Endothelial cell (in vitro differentiated cells): Measurements from ENCODE around the gene RNF115. TPM values are rescaled to one million over a fixed set of nuclear protein-coding genes. Genes with fewer than 3 reads are reported as not detected.
"Not testable (repeated sequence)": the region's sequence is repeated elsewhere in the genome, so short reads cannot be mapped to it uniquely, and the experiment has no call there.

ENCODE experiments used
- DNase-seq: peaks from one replicate; pipeline ENCODE4 v3.0.0; 2021; ENCODE audit warnings: low spot score
- H3K27ac Mint-ChIP-seq: one replicate; pipeline ENCODE4 v1.8.0; 2021; ENCODE audit warnings: mixed read lengths, inconsistent platforms; ENCODE audit not compliant: unreplicated experiment
- H3K27me3 Mint-ChIP-seq: one replicate; pipeline ENCODE4 v1.8.0; 2021; ENCODE audit warnings: mild to moderate bottlenecking, moderate library complexity, mixed read lengths, inconsistent platforms; ENCODE audit not compliant: unreplicated experiment
- H3K36me3 Mint-ChIP-seq: one replicate; pipeline ENCODE4 v1.8.0; 2021; ENCODE audit warnings: mild to moderate bottlenecking, low read depth, mixed read lengths, inconsistent platforms; ENCODE audit not compliant: unreplicated experiment
- H3K4me1 Mint-ChIP-seq: one replicate; pipeline ENCODE4 v1.8.0; 2021; ENCODE audit warnings: mild to moderate bottlenecking, mixed read lengths, inconsistent platforms; ENCODE audit not compliant: unreplicated experiment
- H3K4me3 Mint-ChIP-seq: one replicate; pipeline ENCODE4 v1.8.0; 2021; ENCODE audit warnings: mild to moderate bottlenecking, mixed read lengths, inconsistent platforms; ENCODE audit not compliant: unreplicated experiment
- H3K9me3 Mint-ChIP-seq: one replicate; pipeline ENCODE4 v1.8.0; 2021; ENCODE audit warnings: mixed read lengths, inconsistent platforms; ENCODE audit not compliant: unreplicated experiment
- CTCF ChIP-seq: fragments of 200-600 bp; sonication (generic); IDR thresholded peaks from one replicate; pipeline ENCODE4 v1.5.0; 2021; ENCODE audit warnings: antibody characterized with exemption; ENCODE audit not compliant: unreplicated experiment
- total RNA-seq: library from RNA; stranded (reverse); fragmentation: NEBNext Ultra II Directional; extraction: Animal tissue kit (Norgen Biotek cat#: 25700); gene quantifications from one replicate; pipeline ENCODE4 v1.2.1, GENCODE V29; 2021; ENCODE audit not compliant: unreplicated experiment

The RNF115 gene
- total RNA-seq, 1 donor from 2014 or later, result 13.1 TPM

GRCh38 chr1:145826030-145826429 is 2.1 kb upstream of the RNF115 start:
- Mint-ChIP-seq H3K27ac (no peak overlapping the region), H3K27me3 (peaks cover 2% of the 10 kb centered on the region), H3K36me3 (peaks cover 33% of the 10 kb centered on the region), H3K9me3 (no peaks in the 10 kb centered on the region), H3K4me3 (no peak overlapping the region), H3K4me1 (peaks cover 5% of the 10 kb centered on the region)
- no peak for DNase-seq
- no peak for TF ChIP-seq CTCF

GRCh38 chr1:145824499-145824842 is 576 bp upstream of the RNF115 start:
- Mint-ChIP-seq H3K27ac (peak overlapping the region; percentile 90), H3K4me1 (peaks cover 5% of the 10 kb centered on the region), H3K4me3 (peak overlapping the region; percentile 99), H3K27me3 (peaks cover 2% of the 10 kb centered on the region), H3K36me3 (peaks cover 25% of the 10 kb centered on the region), H3K9me3 (no peaks in the 10 kb centered on the region)
- no peak for DNase-seq
- no peak for TF ChIP-seq CTCF

GRCh38 chr1:145822779-145823331 is 1.0 kb downstream of the RNF115 start:
- H3K9me3 Mint-ChIP-seq, H3K27ac Mint-ChIP-seq, H3K4me1 Mint-ChIP-seq, H3K36me3 Mint-ChIP-seq, DNase-seq, H3K27me3 Mint-ChIP-seq, H3K4me3 Mint-ChIP-seq: not testable (repeated sequence)

GRCh38 chr1:145818095-145818494 is 5.8 kb downstream of the RNF115 start:
- H3K9me3 Mint-ChIP-seq, H3K36me3 Mint-ChIP-seq: not testable (repeated sequence)

GRCh38 chr1:145812977-145813810 is 10.7 kb downstream of the RNF115 start:
- not testable (repeated sequence) for H3K27me3 Mint-ChIP-seq, H3K9me3 Mint-ChIP-seq, H3K4me3 Mint-ChIP-seq, H3K4me1 Mint-ChIP-seq, H3K36me3 Mint-ChIP-seq, DNase-seq, H3K27ac Mint-ChIP-seq

More at GRCh38 chr1:145818095-145818494, 5.8 kb downstream of the RNF115 start:
- not testable (repeated sequence) for DNase-seq, H3K4me1 Mint-ChIP-seq, H3K27ac Mint-ChIP-seq, H3K4me3 Mint-ChIP-seq, H3K27me3 Mint-ChIP-seq

- no peak for DNase-seq
- H3K4me3 Mint-ChIP-seq, result no peak overlapping the region
- H3K36me3 Mint-ChIP-seq, result no peaks in the 10 kb centered on the region
- no peaks in the 10 kb centered on the region for H3K27me3 Mint-ChIP-seq
- peaks cover 11% of the 10 kb centered on the region for H3K4me1 Mint-ChIP-seq
- H3K27ac Mint-ChIP-seq, result no peak overlapping the region
- TF ChIP-seq CTCF, result no peak
- H3K9me3 Mint-ChIP-seq, result no peaks in the 10 kb centered on the region
These were observed 17.1 kb downstream of the RNF115 start for GRCh38 chr1:145806844-145807243.
